ENCODE data around the gene PAK5. TPM values are rescaled to one million over a fixed set of nuclear protein-coding genes. Genes with fewer than 3 reads are reported as not detected.

PAK5 gene
- total RNA-seq, 4 donors from 2014 or later = 0.07 TPM; not detected in 3

DNA sequence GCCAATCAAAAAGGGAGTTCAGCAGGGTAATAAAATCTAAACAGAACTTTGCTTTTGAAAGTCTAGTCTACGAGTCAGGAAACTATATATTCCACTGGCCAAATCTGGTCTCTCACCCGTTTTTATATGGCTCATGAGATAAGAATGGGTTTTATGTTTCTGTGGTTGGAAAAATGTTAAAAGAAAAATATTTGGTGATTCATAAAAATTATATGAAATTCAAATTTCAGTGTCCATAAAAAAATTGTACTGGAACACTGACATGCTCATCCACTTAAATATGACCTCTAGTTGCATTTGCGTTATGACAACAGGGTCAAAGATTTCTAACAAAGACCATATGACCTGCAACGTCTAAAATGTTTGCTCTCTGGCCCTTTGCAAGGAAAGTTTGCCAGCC, 346.8 kb downstream of the PAK5 start:
- no peaks in the 10 kb centered on the region for H3K9me3 ChIP-seq
- no peak overlapping the region for H3K27ac ChIP-seq
- no peaks in the 10 kb centered on the region for H3K36me3 ChIP-seq
- TF ChIP-seq, protein P1, sequence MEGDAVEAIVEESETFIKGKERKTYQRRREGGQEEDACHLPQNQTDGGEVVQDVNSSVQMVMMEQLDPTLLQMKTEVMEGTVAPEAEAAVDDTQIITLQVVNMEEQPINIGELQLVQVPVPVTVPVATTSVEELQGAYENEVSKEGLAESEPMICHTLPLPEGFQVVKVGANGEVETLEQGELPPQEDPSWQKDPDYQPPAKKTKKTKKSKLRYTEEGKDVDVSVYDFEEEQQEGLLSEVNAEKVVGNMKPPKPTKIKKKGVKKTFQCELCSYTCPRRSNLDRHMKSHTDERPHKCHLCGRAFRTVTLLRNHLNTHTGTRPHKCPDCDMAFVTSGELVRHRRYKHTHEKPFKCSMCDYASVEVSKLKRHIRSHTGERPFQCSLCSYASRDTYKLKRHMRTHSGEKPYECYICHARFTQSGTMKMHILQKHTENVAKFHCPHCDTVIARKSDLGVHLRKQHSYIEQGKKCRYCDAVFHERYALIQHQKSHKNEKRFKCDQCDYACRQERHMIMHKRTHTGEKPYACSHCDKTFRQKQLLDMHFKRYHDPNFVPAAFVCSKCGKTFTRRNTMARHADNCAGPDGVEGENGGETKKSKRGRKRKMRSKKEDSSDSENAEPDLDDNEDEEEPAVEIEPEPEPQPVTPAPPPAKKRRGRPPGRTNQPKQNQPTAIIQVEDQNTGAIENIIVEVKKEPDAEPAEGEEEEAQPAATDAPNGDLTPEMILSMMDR (IDR thresholded peaks at IDR 0.05) = no peak
- no peaks in the 10 kb centered on the region for H3K27me3 ChIP-seq
- no peak overlapping the region for H3K4me3 ChIP-seq
- H3K4me1 ChIP-seq = no peaks in the 10 kb centered on the region
- no peak for DNase-seq
- intact Hi-C loops (cut with DNase I; ENCODE audit: low total_unique reads) = no loop called here

GRCh38 chr20:9491324-9491723, 347.6 kb downstream of the PAK5 start:
- Histone ChIP-seq H3K27me3 (no peaks in the 10 kb centered on the region), H3K4me3 (no peak overlapping the region), H3K27ac (no peak overlapping the region), H3K9me3 (no peaks in the 10 kb centered on the region), H3K4me1 (no peaks in the 10 kb centered on the region), H3K36me3 (no peaks in the 10 kb centered on the region)
- intact Hi-C loops (cut with DNase I; ENCODE audit: low total_unique reads) = no loop called here
- TF ChIP-seq, protein P1 (IDR thresholded peaks at IDR 0.05) = no peak
- no peak for TF ChIP-seq POLR2A (IDR thresholded peaks at IDR 0.05)
- no peak for DNase-seq

- DNase-seq = no peak
- H3K9me3 ChIP-seq = no peaks in the 10 kb centered on the region
- H3K36me3 ChIP-seq = no peaks in the 10 kb centered on the region
- H3K4me3 ChIP-seq = no peak overlapping the region
- intact Hi-C loops (cut with DNase I; ENCODE audit: low total_unique reads) = no loop called here
- no peaks in the 10 kb centered on the region for H3K27me3 ChIP-seq
- H3K4me1 ChIP-seq = no peaks in the 10 kb centered on the region
- TF ChIP-seq, protein P1 (IDR thresholded peaks at IDR 0.05) = no peak
- TF ChIP-seq POLR2A (IDR thresholded peaks at IDR 0.05) = no peak
- H3K27ac ChIP-seq = no peak overlapping the region
Observed at GRCh38 chr20:9490631-9491030, 348.2 kb downstream of the PAK5 start.

DNA sequence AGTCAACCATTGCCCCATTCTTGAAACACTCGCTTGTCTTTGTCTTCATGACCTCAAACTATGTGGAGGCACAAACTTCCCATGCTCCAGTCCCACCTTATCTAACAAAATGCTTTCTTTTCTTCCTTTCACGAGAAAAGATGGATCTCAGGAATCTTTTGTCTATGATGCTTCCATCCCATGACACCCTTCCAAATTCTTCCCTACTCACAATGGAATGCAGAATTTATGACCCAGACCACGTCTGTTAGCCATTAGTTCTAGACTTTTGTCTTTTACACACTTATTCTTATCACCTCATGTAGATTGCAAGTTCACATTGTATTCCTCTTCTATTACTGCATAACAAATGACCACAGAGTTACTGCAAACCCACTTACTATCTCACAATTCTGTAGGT, 348.7 kb downstream of the PAK5 start:
- Histone ChIP-seq H3K36me3 (no peaks in the 10 kb centered on the region), H3K27ac (no peak overlapping the region), H3K27me3 (no peaks in the 10 kb centered on the region), H3K4me3 (no peak overlapping the region), H3K9me3 (no peaks in the 10 kb centered on the region), H3K4me1 (no peaks in the 10 kb centered on the region)
- no peak for TF ChIP-seq POLR2A (IDR thresholded peaks at IDR 0.05)
- TF ChIP-seq, protein P1 (IDR thresholded peaks at IDR 0.05) = no peak
- DNase-seq = no peak
- intact Hi-C loops (cut with DNase I; ENCODE audit: low total_unique reads) = no loop called here

DNA sequence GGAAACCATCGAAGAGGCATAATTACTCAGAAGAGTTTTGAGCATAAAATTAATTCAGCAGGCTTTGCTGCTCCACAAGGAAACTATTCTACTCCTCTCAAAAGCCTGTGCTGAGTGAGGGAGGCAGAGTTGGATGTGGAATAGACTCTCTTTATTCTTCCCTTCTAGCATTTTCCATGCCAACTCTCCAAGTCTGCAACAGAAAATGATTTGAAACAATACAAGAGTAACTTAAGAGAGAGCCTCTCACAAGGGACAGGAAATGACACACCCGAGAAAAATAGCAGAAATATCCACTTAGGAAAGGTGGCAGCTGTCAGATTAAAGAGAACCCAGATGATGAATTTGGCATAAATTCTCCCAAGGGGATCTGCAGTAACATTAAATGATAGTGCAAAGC, 350.8 kb downstream of the PAK5 start:
- H3K36me3 ChIP-seq = no peaks in the 10 kb centered on the region

More for the DNA sequence above, 350.8 kb downstream of the PAK5 start:
- no peak overlapping the region for H3K4me3 ChIP-seq
- H3K4me1 ChIP-seq = no peaks in the 10 kb centered on the region
- no peak overlapping the region for H3K27ac ChIP-seq
- no peak for DNase-seq
- H3K27me3 ChIP-seq = no peaks in the 10 kb centered on the region
- H3K9me3 ChIP-seq = no peaks in the 10 kb centered on the region
- intact Hi-C loops (cut with DNase I; ENCODE audit: low total_unique reads) = no loop called here
- TF ChIP-seq, protein P1 (IDR thresholded peaks at IDR 0.05) = no peak
- TF ChIP-seq POLR2A (IDR thresholded peaks at IDR 0.05) = no peak

Other genes with a start within 250 kb of the PAK5 start
- 1 to 10 TPM in 2 of 4 donors, under 1 TPM in 2; 0.26 to 5.1 (median 1.3) TPM for gene ANKEF1, start 195.9 kb upstream of the PAK5 start, total RNA-seq

All from uterus (tissue), 4 donors.